HG02798 (cell line): ENCODE measurements around the gene RNASE2.
"Not testable (repeated sequence)": the region's sequence is repeated elsewhere in the genome, so short reads cannot be mapped to it uniquely, and the experiment has no call there.

Experiments used
- ATAC-seq: cut with Tn5 transposase; IDR thresholded peaks from one replicate; pipeline ENCODE4 v1.9.1; 2021; ENCODE audit warnings: mild to moderate bottlenecking; ENCODE audit not compliant: unreplicated experiment, poor library complexity

Gene RNASE2

GRCh38 chr14:20980906-20981305 is 25.6 kb downstream of the RNASE2 start:
- ATAC-seq: no peak

GRCh38 chr14:20982646-20983369 is 27.5 kb downstream of the RNASE2 start:
- no peak for ATAC-seq

- ATAC-seq: not testable (repeated sequence)
These were observed 30.4 kb downstream of the RNASE2 start for GRCh38 chr14:20985650-20986049.

GRCh38 chr14:20986811-20987210 is 31.5 kb downstream of the RNASE2 start:
- no peak for ATAC-seq

GRCh38 chr14:20988717-20989470 is 33.6 kb downstream of the RNASE2 start:
- ATAC-seq: no peak

GRCh38 chr14:20989471-20989786 is 34.1 kb downstream of the RNASE2 start:
- ATAC-seq: no peak

- peak; percentile 98 for ATAC-seq
These were observed 34.7 kb downstream of the RNASE2 start, which contains the start of gene METTL17 for GRCh38 chr14:20989787-20990600. Gene METTL17, plus strand, starts transcription at chr14:20989980. Its CDS starts 23 bp downstream, at chr14:20990003.

- no peak for ATAC-seq
These were observed 41.2 kb downstream of the RNASE2 start for GRCh38 chr14:20996521-20996920.

GRCh38 chr14:20997115-20997514 is 41.8 kb downstream of the RNASE2 start:
- no peak for ATAC-seq

- ATAC-seq: no peak
These were observed 42.3 kb downstream of the RNASE2 start for GRCh38 chr14:20997564-20997963.

GRCh38 chr14:20998139-20998538 is 42.9 kb downstream of the RNASE2 start:
- no peak for ATAC-seq

GRCh38 chr14:20998674-20999366 is 43.5 kb downstream of the RNASE2 start, which contains the start of gene SLC39A2:
Gene SLC39A2, plus strand, starts transcription at chr14:20999293. Its CDS starts 154 bp downstream, at chr14:20999447.
- ATAC-seq: no peak

GRCh38 chr14:20999591-20999990 is 44.3 kb downstream of the RNASE2 start:
- no peak for ATAC-seq

- ATAC-seq: no peak
These were observed 45.9 kb downstream of the RNASE2 start for GRCh38 chr14:21001218-21001617.

- no peak for ATAC-seq
These were observed 48.6 kb downstream of the RNASE2 start for GRCh38 chr14:21003788-21004346.
